RWPE2 (cell line): ENCODE results near the gene ZBTB7C.

Source experiments
- ATAC-seq: fragments of 200-7000 bp; cut with Tn5 transposase; 3 replicates; pipeline ENCODE4 v1.9.1; 2021; ENCODE audit warnings: low read depth
- DNase-seq: peaks from one replicate; pipeline ENCODE4 v3.0.0-alpha.2; 2020; ENCODE audit warnings: low spot score
- H3K27ac ChIP-seq: fragments of 450-650 bp; 2 replicates; pipeline ENCODE4 v1.5.1; 2017; ENCODE audit warnings: mild to moderate bottlenecking; ENCODE audit not compliant: poor library complexity, severe bottlenecking
- H3K27me3 ChIP-seq: fragments of 250-450 bp; sonication (Bioruptor Pico); 2 replicates; pipeline ENCODE4 v1.5.1; 2021; ENCODE audit warnings: mild to moderate bottlenecking, moderate library complexity; ENCODE audit not compliant: insufficient read depth, poor library complexity, severe bottlenecking
- H3K36me3 ChIP-seq: fragments of 250-450 bp; sonication (Bioruptor Pico); 2 replicates; pipeline ENCODE4 v1.5.1; 2020; ENCODE audit warnings: low read depth, mild to moderate bottlenecking, moderate library complexity
- H3K4me1 ChIP-seq: fragments of 250-450 bp; sonication (Bioruptor Pico); 2 replicates; pipeline ENCODE4 v1.5.1; 2021; ENCODE audit warnings: mild to moderate bottlenecking, moderate library complexity; ENCODE audit not compliant: insufficient read depth, poor library complexity, severe bottlenecking
- H3K4me3 ChIP-seq: fragments of 250-450 bp; sonication (Bioruptor Pico); 2 replicates; pipeline ENCODE4 v1.5.1; 2021; ENCODE audit warnings: mild to moderate bottlenecking, moderate library complexity; ENCODE audit not compliant: severe bottlenecking
- H3K9me3 ChIP-seq: fragments of 250-450 bp; sonication (Bioruptor Pico); 2 replicates; pipeline ENCODE4 v1.5.1; 2021; ENCODE audit warnings: mild to moderate bottlenecking, moderate library complexity; ENCODE audit not compliant: severe bottlenecking
- CTCF ChIP-seq: fragments of 450-650 bp; IDR thresholded peaks from one replicate; pipeline ENCODE4 v1.5.1; 2017; ENCODE audit warnings: mild to moderate bottlenecking, moderate library complexity; ENCODE audit not compliant: poor library complexity, severe bottlenecking

Gene ZBTB7C

DNA sequence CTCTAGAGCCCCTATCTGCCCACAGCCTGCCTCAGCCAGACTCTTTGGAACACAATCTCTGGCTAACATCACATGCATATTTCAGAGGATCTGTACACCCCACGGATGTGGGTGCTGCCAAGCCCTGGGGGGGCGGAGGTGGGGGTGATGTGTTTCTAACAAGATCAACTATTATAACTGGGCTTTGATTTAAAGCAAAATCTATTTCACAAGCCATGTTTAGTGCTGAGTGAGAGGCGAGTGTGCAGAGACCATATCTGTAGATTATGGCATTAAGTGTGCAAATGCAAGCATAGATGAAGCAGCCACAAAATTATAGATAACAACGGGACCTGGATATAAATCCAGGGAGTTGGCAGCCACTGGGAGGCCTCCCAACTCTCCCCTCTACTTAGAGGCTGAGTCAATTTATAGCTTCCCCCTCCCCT is 342.9 kb downstream of the ZBTB7C start:
- Histone ChIP-seq H3K4me1 (no peaks in the 10 kb centered on the region), H3K9me3 (no peaks in the 10 kb centered on the region), H3K4me3 (no peak overlapping the region), H3K27me3 (no peaks in the 10 kb centered on the region), H3K36me3 (no peaks in the 10 kb centered on the region), H3K27ac (no peak overlapping the region)
- no peak for TF ChIP-seq CTCF
- no peak for DNase-seq
- ATAC-seq, result no peak

- Histone ChIP-seq H3K4me3 (no peak overlapping the region), H3K4me1 (no peaks in the 10 kb centered on the region), H3K36me3 (no peaks in the 10 kb centered on the region), H3K27me3 (no peaks in the 10 kb centered on the region), H3K9me3 (no peaks in the 10 kb centered on the region), H3K27ac (no peak overlapping the region)
- no peak for TF ChIP-seq CTCF
- ATAC-seq (no peak), DNase-seq (no peak)
Measured at GRCh38 chr18:48065601-48065995, 343.6 kb downstream of the ZBTB7C start.

DNA sequence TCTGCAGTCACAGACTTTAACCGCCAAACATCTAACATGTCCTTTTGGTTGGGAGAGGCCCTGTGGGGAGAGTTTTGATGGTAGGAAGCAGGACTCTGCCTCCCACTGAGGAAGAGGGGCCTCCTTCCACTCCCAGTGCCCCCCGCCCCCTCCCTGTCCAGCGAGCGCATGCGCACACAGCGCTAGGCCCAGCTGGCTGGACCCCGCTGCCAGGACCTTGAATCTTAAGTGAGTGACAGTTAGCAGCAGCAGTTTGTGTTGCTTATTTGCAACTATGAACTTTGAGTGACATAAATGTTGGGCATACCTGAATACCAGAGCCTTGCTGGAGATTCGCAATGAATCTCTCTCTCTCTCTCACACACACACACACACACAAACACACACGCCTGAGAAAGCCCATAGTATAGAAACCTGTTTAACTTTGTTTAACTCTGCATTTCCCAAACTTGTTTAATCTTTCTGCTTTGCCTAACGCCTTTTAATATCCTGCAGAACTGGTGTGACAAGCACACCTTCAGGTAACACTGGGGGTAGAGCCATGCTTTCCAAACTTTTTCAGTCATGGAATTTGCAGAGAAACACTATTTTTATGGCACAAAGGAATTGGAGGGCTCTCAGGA is 344.1 kb downstream of the ZBTB7C start:
- Histone ChIP-seq H3K36me3 (no peaks in the 10 kb centered on the region), H3K4me3 (no peak overlapping the region), H3K4me1 (no peaks in the 10 kb centered on the region), H3K27ac (no peak overlapping the region), H3K9me3 (no peaks in the 10 kb centered on the region), H3K27me3 (no peaks in the 10 kb centered on the region)
- ATAC-seq (no peak), DNase-seq (no peak)
- TF ChIP-seq CTCF, result no peak

DNA sequence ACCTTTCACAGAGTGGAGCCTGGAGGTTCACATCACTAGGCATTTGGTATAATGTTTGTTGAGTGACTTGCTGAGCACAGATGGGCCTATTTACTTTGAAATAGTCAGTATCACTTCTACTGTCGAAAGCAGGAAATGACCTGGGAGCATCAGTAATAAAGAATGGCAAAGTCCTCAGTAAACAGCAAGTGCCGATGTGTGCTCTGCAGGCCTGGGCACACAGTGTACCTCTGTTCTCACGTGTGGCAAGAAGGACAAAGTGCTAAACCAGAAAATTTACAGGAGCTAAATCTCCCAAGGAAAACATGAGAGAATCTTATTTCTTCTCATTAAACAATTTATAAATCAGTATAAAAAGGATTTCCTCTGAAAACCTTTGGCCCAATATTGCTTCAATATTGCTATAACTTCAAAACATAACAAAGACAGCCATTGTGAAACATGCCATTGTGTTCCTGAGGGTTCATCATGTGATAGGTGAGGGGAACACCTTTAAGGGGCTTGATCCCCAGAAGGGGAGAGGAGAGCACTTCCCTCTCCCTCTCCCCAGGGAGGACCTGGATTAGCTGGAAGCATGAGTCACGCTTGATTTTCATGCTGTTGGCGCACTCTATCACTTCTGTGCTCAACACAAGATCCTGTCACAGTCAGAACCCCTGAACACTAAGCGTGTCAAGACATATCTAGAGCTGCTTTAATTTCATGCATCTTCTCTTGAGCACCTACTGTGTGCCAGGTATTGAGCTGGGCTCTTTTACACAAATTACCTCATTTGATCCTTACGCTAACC is 347.2 kb downstream of the ZBTB7C start:
- no peaks in the 10 kb centered on the region for H3K27me3 ChIP-seq
- no peaks in the 10 kb centered on the region for H3K4me1 ChIP-seq
- no peaks in the 10 kb centered on the region for H3K9me3 ChIP-seq
- no peak overlapping the region for H3K4me3 ChIP-seq
- DNase-seq (no peak), ATAC-seq (peak; percentile 46; the same call in 1 of the 3 replicates)
- H3K36me3 ChIP-seq, result no peaks in the 10 kb centered on the region
- no peak overlapping the region for H3K27ac ChIP-seq
- no peak for TF ChIP-seq CTCF

DNA sequence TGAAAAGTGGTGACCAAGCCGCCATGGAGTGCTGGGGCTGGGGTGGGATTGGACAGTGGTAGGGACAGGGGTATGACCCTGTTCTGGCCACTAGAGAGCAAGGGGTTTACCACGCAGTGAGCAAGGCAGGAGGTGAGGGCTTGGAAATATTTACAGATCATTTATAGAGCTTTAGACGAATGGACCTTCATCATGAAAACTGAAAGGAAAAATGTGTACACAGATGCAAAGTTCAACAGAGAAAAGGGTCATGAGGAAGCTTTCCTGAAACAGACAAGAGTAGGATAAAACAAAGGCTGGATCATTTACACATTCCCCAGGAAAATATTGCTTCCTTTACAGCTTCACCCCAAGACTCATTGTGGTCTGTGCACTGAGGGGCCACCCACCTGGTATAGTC is 348.2 kb downstream of the ZBTB7C start:
- no peaks in the 10 kb centered on the region for H3K9me3 ChIP-seq
- no peaks in the 10 kb centered on the region for H3K4me1 ChIP-seq
- TF ChIP-seq CTCF, result no peak
- H3K27ac ChIP-seq, result no peak overlapping the region
- H3K4me3 ChIP-seq, result no peak overlapping the region
- peaks cover 7% of the 10 kb centered on the region for H3K27me3 ChIP-seq
- ATAC-seq (no peak), DNase-seq (no peak)
- H3K36me3 ChIP-seq, result no peaks in the 10 kb centered on the region
